ENCODE measurements around the gene APP.

DNA sequence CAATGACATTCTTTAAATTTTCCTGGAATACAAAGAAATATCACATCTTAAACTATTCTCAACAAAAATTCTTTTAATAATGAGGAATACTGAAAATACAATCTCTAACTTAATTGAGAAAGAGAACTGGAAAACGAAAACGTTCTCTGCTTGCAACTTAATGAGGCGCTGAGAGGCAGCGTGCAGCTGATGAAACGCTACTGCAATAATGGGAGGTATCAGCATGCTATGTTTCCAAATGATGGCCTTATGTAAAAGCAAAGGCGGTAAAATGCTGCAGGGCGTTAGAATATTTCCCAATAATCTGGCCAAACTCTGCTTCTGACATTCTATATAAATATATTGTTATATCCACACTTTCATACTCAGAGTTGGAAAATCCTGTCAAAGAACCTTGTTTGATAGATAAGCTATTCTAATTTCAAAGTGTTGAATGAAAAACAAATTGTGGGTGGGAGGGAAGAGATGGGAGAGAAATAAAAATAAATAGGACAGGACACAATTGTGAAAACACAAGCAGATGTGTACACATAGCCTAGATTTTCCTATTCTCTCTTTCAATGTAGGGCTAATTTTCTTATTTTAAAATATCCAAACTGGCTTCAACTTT lies 70.9 kb downstream of the APP start:
- TF ChIP-seq CTCF (IDR thresholded peaks at IDR 0.05 in 2 of 3, conservative IDR thresholded peaks at IDR 0.05 in 1 of 3; ENCODE audit: control insufficient read depth in 2 of 3, extremely low read depth in 1 of 3, insufficient read depth in 1 of 3, low read depth in 3 of 3, low read length in 3 of 3) = no peak
- TF ChIP-seq ZNF24 (IDR thresholded peaks at IDR 0.05) = no peak
- no peak for TF ChIP-seq TAF1 (IDR thresholded peaks at IDR 0.05; ENCODE audit: borderline replicate concordance, low read depth, low read length)
- TF ChIP-seq ETV6 (conservative IDR thresholded peaks at IDR 0.05 in 1 of 2, IDR thresholded peaks at IDR 0.05 in 1 of 2; ENCODE audit: borderline replicate concordance in 1 of 2, low read depth in 1 of 2) = no peak
- TF ChIP-seq BCL3 (IDR thresholded peaks at IDR 0.05; ENCODE audit: borderline replicate concordance, insufficient read depth, low read depth, low read length, poor library complexity, severe bottlenecking) = no peak
- TF ChIP-seq MAX (IDR thresholded peaks at IDR 0.05; ENCODE audit: low read depth, low read length) = no peak
- TF ChIP-seq PML (IDR thresholded peaks at IDR 0.05; ENCODE audit: low read length) = no peak
- TF ChIP-seq JUNB (IDR thresholded peaks at IDR 0.05) = no peak
- TF ChIP-seq RBBP5 (conservative IDR thresholded peaks at IDR 0.05) = no peak
- no peak for TF ChIP-seq RCOR1 (conservative IDR thresholded peaks at IDR 0.05; ENCODE audit: low read depth, low read length)
- TF ChIP-seq MXI1 (IDR thresholded peaks at IDR 0.05; ENCODE audit: low read depth, low read length) = no peak

Data from GM12878 (cell line).